KBM-7 (cell line): ENCODE data around the gene NFYB.
"Not testable (repeated sequence)": the region's sequence is repeated elsewhere in the genome, so short reads cannot be mapped to it uniquely, and the experiment has no call there.

Experiments
- DNase-seq: peaks from one replicate; pipeline ENCODE4 v3.0.0-alpha.2; 2015
- in situ Hi-C: fragments of 300-500 bp; cut with MboI; formaldehyde crosslinking; loops from 2 replicates; pipeline ENCODE4 v1.14.3; 2020; ENCODE audit warnings: low sequenced_read_pairs, low pct_unique_long_range_greater_than_20kb, mixed read lengths

NFYB gene

GRCh38 chr12:104165801-104166200, 27.8 kb upstream of the NFYB start:
- in situ Hi-C loops = no loop called here
- no peak for DNase-seq

GRCh38 chr12:104164634-104165033, 26.6 kb upstream of the NFYB start:
- DNase-seq = no peak
- in situ Hi-C loops = no loop called here

- in situ Hi-C loops = no loop called here
- no peak for DNase-seq
Observed at GRCh38 chr12:104163631-104164030, 25.6 kb upstream of the NFYB start.

GRCh38 chr12:104163028-104163427, 25.0 kb upstream of the NFYB start:
- DNase-seq, in situ Hi-C loops: not testable (repeated sequence)

- DNase-seq = no peak
- in situ Hi-C loops = no loop called here
Observed at GRCh38 chr12:104155711-104156555, 17.9 kb upstream of the NFYB start.

GRCh38 chr12:104154806-104155205, 16.8 kb upstream of the NFYB start:
- no peak for DNase-seq
- in situ Hi-C loops = no loop called here

- peak; percentile 76 for DNase-seq
- in situ Hi-C loops = no loop called here
Observed at GRCh38 chr12:104154286-104154685, 16.3 kb upstream of the NFYB start.

GRCh38 chr12:104152685-104153241, 14.8 kb upstream of the NFYB start:
- no peak for DNase-seq
- in situ Hi-C loops = no loop called here

- no peak for DNase-seq
- in situ Hi-C loops = no loop called here
Observed at GRCh38 chr12:104150416-104150815, 12.4 kb upstream of the NFYB start.

- DNase-seq = no peak
- in situ Hi-C loops = no loop called here
Observed at GRCh38 chr12:104147346-104147745, 9.3 kb upstream of the NFYB start.

- in situ Hi-C loops = no loop called here
- no peak for DNase-seq
Observed at GRCh38 chr12:104143918-104144317, 5.9 kb upstream of the NFYB start.

GRCh38 chr12:104143002-104143401, 5.0 kb upstream of the NFYB start:
- in situ Hi-C loops = no loop called here
- DNase-seq = no peak

GRCh38 chr12:104142543-104142942, 4.5 kb upstream of the NFYB start:
- in situ Hi-C loops = no loop called here
- no peak for DNase-seq

- in situ Hi-C loops = no loop called here
- no peak for DNase-seq
Observed at GRCh38 chr12:104138797-104139152, 765 bp upstream of the NFYB start.

GRCh38 chr12:104137001-104137901, 759 bp downstream of the NFYB start:
- in situ Hi-C loops = no loop called here
- peak; percentile 55 for DNase-seq

- no peak for DNase-seq
- in situ Hi-C loops = no loop called here
Observed at GRCh38 chr12:104136577-104136976, 1.4 kb downstream of the NFYB start.

GRCh38 chr12:104134882-104135281, 3.1 kb downstream of the NFYB start:
- DNase-seq = no peak
- in situ Hi-C loops = no loop called here

- in situ Hi-C loops = no loop called here
- no peak for DNase-seq
Observed at GRCh38 chr12:104133866-104134265, 4.1 kb downstream of the NFYB start.

GRCh38 chr12:104133321-104133720, 4.7 kb downstream of the NFYB start:
- DNase-seq = peak; percentile 48
- in situ Hi-C loops = no loop called here

GRCh38 chr12:104132351-104132956, 5.6 kb downstream of the NFYB start:
- in situ Hi-C loops = no loop called here
- DNase-seq = no peak
